Effector memory CD8-positive, alpha-beta T cell (primary cell): ENCODE measurements around the gene ANKH.
A peak's percentile ranks its signal among the peaks of the same experiment; 100 is the strongest.
"Not testable (repeated sequence)": the region's sequence is repeated elsewhere in the genome, so short reads cannot be mapped to it uniquely, and the experiment has no call there.

ENCODE experiments used
- ATAC-seq: fragments of 150-1000 bp; cut with Tn5 transposase; replicated peaks from 2 replicates; pipeline ENCODE4 v1.10.0; 2021; ENCODE audit warnings: mild to moderate bottlenecking, moderate library complexity
- DNase-seq, 3 experiments: peaks; one replicate each; pipeline ENCODE4 v3.0.0; 2021
- H3K27ac Mint-ChIP-seq, 2 donors: one replicate each; pipeline ENCODE4 v1.8.0; 2022; ENCODE audit warnings: mild to moderate bottlenecking in 2 of 2, mixed read lengths in 2 of 2, moderate library complexity in 2 of 2
- H3K27me3 Mint-ChIP-seq, 2 donors: one replicate each; pipeline ENCODE4 v1.8.0; 2022; ENCODE audit warnings: mixed read lengths in 2 of 2
- H3K36me3 Mint-ChIP-seq: one replicate; pipeline ENCODE4 v1.8.0; 2022; ENCODE audit warnings: mild to moderate bottlenecking, moderate library complexity, mixed read lengths; ENCODE audit not compliant: insufficient read depth
- H3K4me1 Mint-ChIP-seq, 2 donors: one replicate each; pipeline ENCODE4 v1.8.0; 2022; ENCODE audit warnings: low read depth in 2 of 2, mixed read lengths in 2 of 2
- H3K4me3 Mint-ChIP-seq, 2 donors: one replicate each; pipeline ENCODE4 v1.8.0; 2022; ENCODE audit warnings: mild to moderate bottlenecking in 2 of 2, mixed read lengths in 2 of 2, moderate library complexity in 2 of 2
- H3K9me3 Mint-ChIP-seq, 2 donors: one replicate each; pipeline ENCODE4 v1.8.0; 2022; ENCODE audit warnings: mixed read lengths in 2 of 2

Gene ANKH

GRCh38 chr5:14842117-14842516, 29.5 kb downstream of the ANKH start:
- no peaks in the 10 kb centered on the region for H3K27me3 Mint-ChIP-seq

DNA sequence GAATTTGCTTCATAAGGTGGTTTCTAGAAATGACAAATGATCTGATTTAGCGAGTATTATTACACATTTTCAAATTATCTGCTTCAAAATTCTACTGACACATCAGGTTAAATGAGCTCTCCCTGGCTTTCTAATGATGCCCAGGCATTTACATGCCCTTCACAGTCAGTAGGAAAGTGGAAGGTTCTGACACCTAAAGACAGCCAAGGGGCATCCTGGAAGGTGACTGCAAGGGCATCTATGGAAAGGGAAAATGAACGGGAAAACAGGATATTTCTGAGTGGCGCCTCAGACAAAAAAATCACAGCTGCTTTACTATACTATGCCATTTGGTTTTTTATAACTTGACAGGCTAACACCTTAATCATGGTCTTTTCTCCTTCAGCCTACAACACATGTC, 31.0 kb downstream of the ANKH start:
- H3K36me3 Mint-ChIP-seq = peaks cover 5% of the 10 kb centered on the region

More at GRCh38 chr5:14842117-14842516, 29.5 kb downstream of the ANKH start:
- H3K4me3 Mint-ChIP-seq = no peak overlapping the region
- ATAC-seq (no peak), DNase-seq (no peak)
- H3K4me1 Mint-ChIP-seq = peaks cover 0 to 6% of the 10 kb centered on the region in 2 donors
- H3K36me3 Mint-ChIP-seq = peaks cover 9% of the 10 kb centered on the region
- H3K9me3 Mint-ChIP-seq = no peaks in the 10 kb centered on the region
- no peak overlapping the region for H3K27ac Mint-ChIP-seq

GRCh38 chr5:14838396-14839319, 32.9 kb downstream of the ANKH start:
- no peak for ATAC-seq
- no peaks in the 10 kb centered on the region for H3K36me3 Mint-ChIP-seq
- no peak overlapping the region for H3K4me3 Mint-ChIP-seq
- H3K27ac Mint-ChIP-seq = no peak overlapping the region
- H3K4me1 Mint-ChIP-seq = peaks cover 8 to 26% of the 10 kb centered on the region in 2 donors
- H3K9me3 Mint-ChIP-seq = no peaks in the 10 kb centered on the region
- DNase-seq = no peak
- no peaks in the 10 kb centered on the region for H3K27me3 Mint-ChIP-seq

More for the DNA sequence above, 31.0 kb downstream of the ANKH start:
- Mint-ChIP-seq H3K9me3 (no peaks in the 10 kb centered on the region), H3K27me3 (no peaks in the 10 kb centered on the region), H3K4me3 (no peak overlapping the region), H3K4me1 (peaks cover 2 to 10% of the 10 kb centered on the region in 2 donors), H3K27ac (no peak overlapping the region)
- DNase-seq = no peak
- no peak for ATAC-seq

GRCh38 chr5:14837423-14838122, 34.0 kb downstream of the ANKH start:
- not testable (repeated sequence) for H3K4me3 Mint-ChIP-seq, DNase-seq, H3K27me3 Mint-ChIP-seq, H3K27ac Mint-ChIP-seq, H3K36me3 Mint-ChIP-seq, H3K9me3 Mint-ChIP-seq, ATAC-seq
- peaks cover 12 to 33% of the 10 kb centered on the region in 2 donors for H3K4me1 Mint-ChIP-seq

DNA sequence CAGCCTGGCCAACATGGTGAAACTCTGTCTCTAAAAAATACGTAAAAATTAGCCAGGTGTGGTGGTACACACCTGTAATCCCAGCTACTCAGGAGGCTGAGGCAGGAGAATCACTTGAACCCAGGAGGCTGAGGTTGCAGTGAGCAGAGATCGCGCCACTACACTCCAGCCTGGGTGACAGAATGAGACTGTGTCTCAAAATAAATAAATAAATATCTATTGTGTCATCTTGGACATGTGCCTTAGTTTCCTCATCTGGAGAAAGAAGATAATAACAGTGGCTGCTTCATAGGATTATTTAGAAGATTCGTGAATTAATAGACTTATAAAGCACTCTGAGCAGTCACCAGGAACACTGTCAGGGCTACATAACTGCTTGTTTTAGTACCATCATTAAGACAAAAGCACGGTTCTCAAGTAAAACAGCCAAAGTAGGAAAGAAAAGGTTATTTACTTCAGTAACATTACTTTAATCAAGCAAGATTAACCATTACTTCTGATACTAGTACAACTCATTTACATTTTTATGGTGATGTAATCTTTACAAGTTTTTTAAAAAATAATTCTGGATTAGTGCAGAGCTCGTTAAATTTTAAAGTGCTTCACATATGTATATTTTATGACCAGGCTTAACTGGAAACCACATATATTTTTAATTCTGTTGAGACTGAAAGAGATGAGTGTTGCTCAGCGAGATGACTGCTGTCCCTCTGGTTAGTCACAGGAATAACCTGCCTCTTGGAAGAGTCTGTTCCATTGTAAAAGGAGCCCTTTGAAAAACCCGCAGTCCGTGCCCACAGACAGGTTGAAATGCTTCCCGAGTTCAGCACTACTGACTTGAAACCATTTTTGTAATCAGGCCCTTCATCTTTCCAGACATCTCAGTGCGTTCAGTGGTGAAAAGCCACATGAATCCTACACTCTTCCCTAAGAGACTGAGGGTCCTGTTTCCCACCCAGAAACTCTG, 36.7 kb downstream of the ANKH start:
- Mint-ChIP-seq H3K27ac (peak overlapping the region in 1 of 2 donors; percentile 41), H3K4me3 (no peak overlapping the region), H3K9me3 (no peaks in the 10 kb centered on the region), H3K4me1 (peaks cover 16 to 38% of the 10 kb centered on the region in 2 donors), H3K27me3 (no peaks in the 10 kb centered on the region), H3K36me3 (peaks cover 3% of the 10 kb centered on the region)
- ATAC-seq = no peak
- DNase-seq = no peak

- H3K27ac Mint-ChIP-seq = peak overlapping the region in 1 of 2 donors; percentile 35
- H3K36me3 Mint-ChIP-seq = peaks cover 3% of the 10 kb centered on the region
- ATAC-seq (no peak), DNase-seq (no peak)
- no peaks in the 10 kb centered on the region for H3K27me3 Mint-ChIP-seq
- H3K4me3 Mint-ChIP-seq = no peak overlapping the region
- H3K9me3 Mint-ChIP-seq = no peaks in the 10 kb centered on the region
- H3K4me1 Mint-ChIP-seq = peaks cover 18 to 46% of the 10 kb centered on the region in 2 donors
Measured at GRCh38 chr5:14834062-14834461, 37.5 kb downstream of the ANKH start.

DNA sequence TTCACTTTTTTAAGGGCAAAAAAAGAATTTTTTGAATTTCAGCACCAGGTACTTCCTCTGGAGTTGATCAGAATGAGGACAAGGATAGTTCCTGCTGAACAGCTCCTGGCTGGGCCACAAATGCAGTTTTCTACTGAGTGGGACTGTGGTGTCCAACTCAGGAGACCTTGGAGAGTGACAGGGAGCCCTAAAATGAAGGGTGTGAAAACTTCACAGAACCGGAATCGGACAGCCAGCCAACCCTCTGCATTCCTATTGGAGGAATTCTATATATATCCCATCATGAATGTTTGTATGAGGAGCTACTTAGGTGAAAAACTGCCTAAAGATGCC, 40.6 kb downstream of the ANKH start:
- H3K4me1 Mint-ChIP-seq = peaks cover 22 to 60% of the 10 kb centered on the region in 2 donors
- ATAC-seq (no peak), DNase-seq (no peak)
- H3K27me3 Mint-ChIP-seq = no peaks in the 10 kb centered on the region
- peaks cover 3% of the 10 kb centered on the region for H3K36me3 Mint-ChIP-seq
- no peak overlapping the region for H3K27ac Mint-ChIP-seq
- H3K9me3 Mint-ChIP-seq = no peaks in the 10 kb centered on the region
- H3K4me3 Mint-ChIP-seq = no peak overlapping the region

- ATAC-seq (no peak), DNase-seq (no peak)
- H3K4me3 Mint-ChIP-seq = no peak overlapping the region
- peaks cover 3% of the 10 kb centered on the region for H3K36me3 Mint-ChIP-seq
- H3K4me1 Mint-ChIP-seq = peaks cover 20 to 55% of the 10 kb centered on the region in 2 donors
- H3K27ac Mint-ChIP-seq = peak overlapping the region in 1 of 2 donors; percentile 87
- H3K27me3 Mint-ChIP-seq = no peaks in the 10 kb centered on the region
- H3K9me3 Mint-ChIP-seq = no peaks in the 10 kb centered on the region
Measured at GRCh38 chr5:14830210-14831005, 41.2 kb downstream of the ANKH start.

DNA sequence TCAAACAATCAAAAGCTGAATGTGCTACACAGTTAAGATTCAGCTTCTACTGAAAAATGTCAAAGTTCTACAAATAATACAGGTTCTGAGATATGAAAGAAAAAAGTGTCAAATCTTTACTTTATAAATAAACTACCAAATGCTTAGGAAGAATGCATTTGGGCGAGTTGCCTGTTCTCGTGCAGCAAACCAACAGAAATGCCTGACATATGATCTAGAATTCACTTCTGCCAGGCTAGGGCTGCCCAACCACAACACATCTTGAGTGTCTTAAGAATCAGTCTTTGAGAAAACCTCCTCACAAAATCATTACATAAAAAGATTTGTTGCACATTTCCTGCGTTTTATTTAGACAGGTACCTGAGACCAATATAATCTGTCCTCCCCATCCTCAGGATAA, 42.2 kb downstream of the ANKH start:
- Mint-ChIP-seq H3K27ac (peak overlapping the region; percentile 10 to 87), H3K4me1 (peaks cover 20 to 52% of the 10 kb centered on the region in 2 donors), H3K27me3 (no peaks in the 10 kb centered on the region), H3K36me3 (peaks cover 6% of the 10 kb centered on the region), H3K4me3 (no peak overlapping the region), H3K9me3 (no peaks in the 10 kb centered on the region)
- ATAC-seq = no peak
- DNase-seq = no peak

DNA sequence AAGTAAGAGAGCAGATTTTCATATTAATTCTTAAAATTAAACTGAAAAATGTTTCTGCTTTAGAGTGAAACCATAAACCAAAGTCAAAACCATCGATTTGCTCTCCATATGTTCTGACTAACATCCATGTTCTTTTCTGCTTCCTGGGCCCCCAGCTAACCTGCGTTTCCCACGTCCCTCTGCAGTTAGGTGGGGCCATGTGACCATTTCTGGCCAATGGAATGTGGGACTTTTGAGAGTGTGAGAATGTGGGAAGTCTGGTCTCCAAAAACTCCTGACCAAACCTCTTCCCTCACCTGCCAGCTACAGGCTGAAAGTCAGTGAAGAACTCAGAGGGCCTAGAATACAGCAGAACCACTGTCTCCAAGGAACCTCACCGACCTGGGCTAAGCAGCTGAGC, 44.9 kb downstream of the ANKH start:
- Mint-ChIP-seq H3K9me3 (no peaks in the 10 kb centered on the region), H3K27ac (peak overlapping the region in 1 of 2 donors; percentile 82), H3K36me3 (peaks cover 6% of the 10 kb centered on the region), H3K4me3 (no peak overlapping the region), H3K4me1 (peaks cover 11 to 35% of the 10 kb centered on the region in 2 donors), H3K27me3 (no peaks in the 10 kb centered on the region)
- DNase-seq (no peak), ATAC-seq (no peak)

DNA sequence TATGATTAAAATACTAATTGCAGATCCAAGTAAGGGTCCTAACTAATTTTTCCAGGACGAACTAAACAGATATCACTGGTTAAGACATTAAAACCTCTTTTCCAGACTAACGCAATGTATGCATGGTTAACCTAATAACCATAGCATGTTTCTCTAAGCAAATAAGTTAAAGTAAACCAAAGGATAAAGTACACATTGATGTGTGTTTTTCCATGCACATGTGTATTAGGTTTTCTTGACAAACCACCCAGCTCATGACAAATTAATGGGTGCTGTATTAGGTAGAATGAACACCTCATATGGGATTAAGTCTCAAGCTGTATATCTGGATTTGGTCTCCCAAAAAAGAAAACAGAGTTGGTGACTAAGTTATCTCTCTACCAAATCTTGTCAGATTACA, 45.6 kb downstream of the ANKH start:
- ATAC-seq (no peak), DNase-seq (no peak)
- H3K27me3 Mint-ChIP-seq = no peaks in the 10 kb centered on the region
- no peaks in the 10 kb centered on the region for H3K9me3 Mint-ChIP-seq
- no peak overlapping the region for H3K4me3 Mint-ChIP-seq
- no peak overlapping the region for H3K27ac Mint-ChIP-seq
- peaks cover 6% of the 10 kb centered on the region for H3K36me3 Mint-ChIP-seq
- H3K4me1 Mint-ChIP-seq = peaks cover 11 to 35% of the 10 kb centered on the region in 2 donors

GRCh38 chr5:14824499-14824898, 47.1 kb downstream of the ANKH start:
- Mint-ChIP-seq H3K4me1 (peaks cover 9 to 31% of the 10 kb centered on the region in 2 donors), H3K27me3 (no peaks in the 10 kb centered on the region), H3K9me3 (no peaks in the 10 kb centered on the region), H3K4me3 (no peak overlapping the region), H3K27ac (no peak overlapping the region), H3K36me3 (peaks cover 3% of the 10 kb centered on the region)
- DNase-seq (no peak), ATAC-seq (no peak)
